H1 (cell line): Measurements from ENCODE around the gene VPS52. TPM values are rescaled to one million over a fixed set of nuclear protein-coding genes. Genes with fewer than 3 reads are reported as not detected.

ENCODE experiments used
- CTCF ChIA-PET: fragments of 300-600 bp; sonication (Branson Sonifier 250); formaldehyde crosslinking; loops from one replicate; lab custom pipeline; 2021; ENCODE audit not compliant: partially characterized antibody; lab: Charles Lee
- POLR2A ChIA-PET: fragments of 300-600 bp; sonication (Branson Sonifier 250); formaldehyde crosslinking; loops from one replicate; lab custom pipeline; 2021; ENCODE audit warnings: inconsistent platforms; ENCODE audit not compliant: partially characterized antibody; lab: Charles Lee
- DNase-seq, 2 experiments: peaks; one replicate each; pipeline versions ENCODE4 v3.0.0 to v3.0.0-alpha.2; 2010 to 2022; ENCODE audit warnings: low spot score in 2 of 2, low read depth in 1 of 2, mixed read lengths in 1 of 2
- FAIRE-seq: peaks from 2 replicates; lab custom pipeline; 2011; peaks lifted over from hg19 to GRCh38; lab: Jason Lieb, UNC
- H2AFZ ChIP-seq: 2 replicates; pipeline ENCODE4 v1.8.1; 2012; ENCODE audit warnings: low read length, inconsistent platforms
- H2AK5ac ChIP-seq: 2 replicates; pipeline ENCODE4 v1.6.1; 2013; ENCODE audit warnings: low read depth, low read length
- H2BK120ac ChIP-seq: replicated peaks from 2 replicates; pipeline ENCODE3; 2013; ENCODE audit warnings: low read depth, low read length, inconsistent platforms
- H2BK12ac ChIP-seq: 2 replicates; pipeline ENCODE4 v1.6.1; 2013; ENCODE audit warnings: low read depth, low read length
- H2BK15ac ChIP-seq: 2 replicates; pipeline ENCODE4 v1.6.1; 2013; ENCODE audit warnings: low read length
- H2BK20ac ChIP-seq: 2 replicates; pipeline ENCODE4 v1.6.1; 2013; ENCODE audit warnings: low read length
- H2BK5ac ChIP-seq: 2 replicates; pipeline ENCODE4 v1.6.1; 2013; ENCODE audit warnings: low read depth, low read length
- H3K14ac ChIP-seq: 2 replicates; pipeline ENCODE4 v1.6.1; 2013; ENCODE audit warnings: inconsistent platforms; ENCODE audit not compliant: insufficient read length
- H3K18ac ChIP-seq: 2 replicates; pipeline ENCODE4 v1.6.1; 2013; ENCODE audit warnings: low read length; ENCODE audit errors: extremely low read depth
- H3K23ac ChIP-seq: 2 replicates; pipeline ENCODE4 v1.6.1; 2013; ENCODE audit warnings: inconsistent platforms; ENCODE audit not compliant: insufficient read length
- H3K23me2 ChIP-seq: 2 replicates; pipeline ENCODE4 v1.6.1; 2013; ENCODE audit warnings: low read depth, low read length
- H3K27ac ChIP-seq: 2 replicates; pipeline ENCODE4 v1.6.1; 2011; ENCODE audit warnings: low read depth, low read length, inconsistent platforms
- H3K27me3 ChIP-seq, 4 experiments: replicated peaks in 1 of 4; 1 replicate in 1 of 4; 2 replicates in 3 of 4; pipeline versions ENCODE4 v1.6.1 to v1.8.1; 2011 to 2013; ENCODE audit warnings: low read length in 3 of 4, mild to moderate bottlenecking in 3 of 4, inconsistent platforms in 2 of 4, mixed read lengths in 2 of 4, moderate library complexity in 1 of 4; ENCODE audit not compliant: control insufficient read depth in 3 of 4, insufficient read depth in 3 of 4; ENCODE audit errors: extremely low read depth in 1 of 4
- H3K36me3 ChIP-seq, 4 experiments: 2 replicates each; pipeline versions ENCODE4 v1.6.1 to v1.8.1; 2011 to 2013; ENCODE audit warnings: mild to moderate bottlenecking in 4 of 4, low read length in 3 of 4, moderate library complexity in 2 of 4, control low read depth in 1 of 4, inconsistent platforms in 1 of 4; ENCODE audit not compliant: insufficient read depth in 4 of 4, control insufficient read depth in 2 of 4
- H3K4ac ChIP-seq: replicated peaks from 2 replicates; pipeline ENCODE3; 2013; ENCODE audit warnings: low read length, low read depth, mixed read lengths, inconsistent platforms; ENCODE audit not compliant: insufficient read length
- H3K4me1 ChIP-seq, 4 experiments: replicated peaks in 1 of 4; 1 replicate in 1 of 4; 2 replicates in 3 of 4; pipeline versions ENCODE4 v1.6.1 to v1.8.1; 2011 to 2013; ENCODE audit warnings: low read length in 3 of 4, inconsistent platforms in 2 of 4, mixed read lengths in 1 of 4; ENCODE audit not compliant: insufficient read depth in 4 of 4, control insufficient read depth in 3 of 4
- H3K4me2 ChIP-seq, 2 experiments: 2 replicates each; pipeline versions ENCODE4 v1.6.1 to v1.8.1; 2011 to 2013; ENCODE audit warnings: low read depth in 2 of 2, low read length in 2 of 2, control low read depth in 1 of 2, inconsistent platforms in 1 of 2, mild to moderate bottlenecking in 1 of 2; ENCODE audit not compliant: insufficient read depth in 1 of 2
- H3K4me3 ChIP-seq, 4 experiments: fragments of 200-600, 300-600 bp in 1 of 4; sonication (generic), shearing (Covaris generic), sonication (Bioruptor Twin) in 1 of 4; 2 replicates each; pipeline versions ENCODE4 v1.5.1 to v1.8.1; 2011 to 2016; ENCODE audit warnings: low read length in 4 of 4, low read depth in 3 of 4, control low read depth in 2 of 4, inconsistent platforms in 2 of 4, mild to moderate bottlenecking in 2 of 4, mixed read lengths in 1 of 4, moderate library complexity in 1 of 4; ENCODE audit not compliant: insufficient read depth in 2 of 4; ENCODE audit errors: extremely low read depth in 1 of 4
- H3K56ac ChIP-seq: replicated peaks from 2 replicates; pipeline ENCODE3; 2013; ENCODE audit warnings: low read depth, mild to moderate bottlenecking, mixed read lengths, low read length, inconsistent platforms; ENCODE audit not compliant: insufficient read length
- H3K79me1 ChIP-seq: 2 replicates; pipeline ENCODE4 v1.6.1; 2013; ENCODE audit warnings: low read depth, low read length, control low read depth
- H3K79me2 ChIP-seq, 2 experiments: 2 replicates each; pipeline versions ENCODE4 v1.6.1 to v1.8.1; 2012 to 2013; ENCODE audit warnings: low read length in 2 of 2, mild to moderate bottlenecking in 2 of 2, inconsistent platforms in 1 of 2; ENCODE audit not compliant: insufficient read depth in 2 of 2, control insufficient read depth in 1 of 2
- H3K9ac ChIP-seq, 4 experiments: replicated peaks in 1 of 4; 1 replicate in 1 of 4; 2 replicates in 3 of 4; pipeline versions ENCODE4 v1.6.1 to v1.8.1; 2011 to 2013; ENCODE audit warnings: low read depth in 3 of 4, low read length in 3 of 4, control low read depth in 2 of 4, mild to moderate bottlenecking in 2 of 4, moderate library complexity in 2 of 4, inconsistent platforms in 1 of 4; ENCODE audit errors: extremely low read depth in 1 of 4
- H3K9me3 ChIP-seq, 2 experiments: 2 replicates each; pipeline versions ENCODE4 v1.6.1 to v1.8.1; 2012 to 2013; ENCODE audit warnings: mild to moderate bottlenecking in 2 of 2, moderate library complexity in 2 of 2, control low read depth in 1 of 2, inconsistent platforms in 1 of 2, low read depth in 1 of 2, low read length in 1 of 2, mixed read lengths in 1 of 2; ENCODE audit not compliant: insufficient read depth in 2 of 2
- H4K20me1 ChIP-seq, 2 experiments: replicated peaks in 1 of 2; 2 replicates each; pipeline versions ENCODE3 to v1.8.1; 2011 to 2013; ENCODE audit warnings: inconsistent platforms in 2 of 2, low read length in 2 of 2, mild to moderate bottlenecking in 1 of 2; ENCODE audit not compliant: insufficient read depth in 2 of 2, control insufficient read depth in 1 of 2
- H4K5ac ChIP-seq: 2 replicates; pipeline ENCODE4 v1.6.1; 2013; ENCODE audit warnings: low read length, low read depth, mixed read lengths, inconsistent platforms; ENCODE audit not compliant: insufficient read length
- H4K8ac ChIP-seq: 2 replicates; pipeline ENCODE4 v1.8.0; 2013; ENCODE audit warnings: mild to moderate bottlenecking, moderate library complexity, low read length, inconsistent platforms; ENCODE audit not compliant: insufficient read depth; ENCODE audit errors: extremely low read depth
- H4K91ac ChIP-seq: replicated peaks from 2 replicates; pipeline ENCODE3; 2013; ENCODE audit warnings: low read length, mixed read lengths, inconsistent platforms; ENCODE audit not compliant: insufficient read length
- ASH2L ChIP-seq: fragments of 200-600, 300-600 bp; sonication (generic); IDR thresholded peaks from one replicate; pipeline ENCODE4 v1.7.1; 2017; ENCODE audit warnings: low read length
- CHD2 ChIP-seq: IDR thresholded peaks from 2 replicates; pipeline ENCODE4 v1.6.1; 2012; ENCODE audit warnings: low read length, improper control_type of control experiment
- FOSL1 ChIP-seq: IDR thresholded peaks from 2 replicates; pipeline ENCODE4 v1.6.1; 2011; ENCODE audit warnings: mild to moderate bottlenecking, low read depth, low read length, moderate library complexity; ENCODE audit not compliant: insufficient read depth
- GTF2F1 ChIP-seq: IDR thresholded peaks from 2 replicates; pipeline ENCODE4 v1.6.1; 2012; ENCODE audit warnings: low read depth, low read length, improper control_type of control experiment, borderline replicate concordance
- KDM1A ChIP-seq: fragments of 200-600, 300-600 bp; sonication (generic); IDR thresholded peaks from 2 replicates; pipeline ENCODE4 v1.7.1; 2016; ENCODE audit warnings: mild to moderate bottlenecking, low read length, borderline replicate concordance
- PHF8 ChIP-seq: fragments of 200-600 bp; sonication (generic); conservative IDR thresholded peaks from 2 replicates; pipeline ENCODE4 v1.7.1; 2012; ENCODE audit warnings: low read depth, mild to moderate bottlenecking, inconsistent platforms, low read length, moderate library complexity
- RAD21 ChIP-seq, 2 experiments: IDR thresholded peaks in 1 of 2; conservative IDR thresholded peaks in 1 of 2; 2 replicates each; pipeline ENCODE4 v1.6.1; 2011; ENCODE audit warnings: low read depth in 2 of 2, low read length in 2 of 2, improper control_type of control experiment in 1 of 2, inconsistent platforms in 1 of 2, mild to moderate bottlenecking in 1 of 2, moderate library complexity in 1 of 2
- SIX5 ChIP-seq: IDR thresholded peaks from 2 replicates; pipeline ENCODE4 v1.6.1; 2011; ENCODE audit warnings: mild to moderate bottlenecking, low read depth, low read length
- TCF12 ChIP-seq: IDR thresholded peaks from 2 replicates; pipeline ENCODE4 v1.6.1; 2011; ENCODE audit warnings: low read depth, mild to moderate bottlenecking, low read length
- USF2 ChIP-seq: IDR thresholded peaks from 2 replicates; pipeline ENCODE4 v1.6.1; 2011; ENCODE audit warnings: low read length, improper control_type of control experiment
- WGBS, 2 experiments: shearing (Covaris generic) in 1 of 2; methylation state at CpG; one replicate each; pipeline versions ENCODE4 v1.1.6 to v1.1.7; 2013 to 2015; ENCODE audit warnings: low lambda C conversion rate in 2 of 2, mixed read lengths in 2 of 2, inconsistent platforms in 1 of 2, low coverage in 1 of 2, missing lambda C conversion rate in 1 of 2; ENCODE audit not compliant: insufficient replicate concordance in 2 of 2, insufficient coverage in 1 of 2, insufficient read length in 1 of 2; ENCODE audit errors: extremely low coverage in 1 of 2, missing lambda C conversion rate in 1 of 2; 5-methylcytosine and 5-hydroxymethylcytosine counted together
- polyA plus RNA-seq, 7 experiments: library from polyadenylated mRNA; depleted of rRNA in 3 of 7; stranded (reverse) in 5 of 7; unstranded in 2 of 7; fragments of >200 nt in 5 of 7; fragments of 200-250 nt in 2 of 7; gene quantifications; 1 replicate in 5 of 7; 2 replicates in 1 of 7; 4 replicates in 1 of 7; pipeline versions ENCODE4 v1.2.1 to v1.2.3, GENCODE V29; 2011 to 2013; ENCODE audit warnings: missing spikeins in 2 of 7, mixed read lengths in 2 of 7
- total RNA-seq: library from RNA; stranded (reverse); fragmentation: NEBNext Ultra II Directional; extraction: Animal tissue kit (Norgen Biotek cat#: 25700); gene quantifications from 2 replicates; pipeline ENCODE4 v1.2.1, GENCODE V29; 2021

The VPS52 gene
- total and polyA plus RNA-seq, 2 of the 8 experiments (the other 6 are each of a cell fraction or from before 2014, with no cell fraction given) = 36.5 to 86.3 TPM

- Histone ChIP-seq H2AFZ (no peak overlapping the region), H3K4ac (no peak overlapping the region), H2AK5ac (no peak overlapping the region), H3K27me3 (peaks cover 32 to 70% (median 63%) of the 10 kb centered on the region in 4 experiments), H3K4me3 (no peak overlapping the region), H3K23me2 (peaks cover 24% of the 10 kb centered on the region; the same call in 1 of the 2 replicates), H2BK12ac (no peak overlapping the region), H3K18ac (no peak overlapping the region), H2BK20ac (no peak overlapping the region), H3K27ac (no peak overlapping the region), H3K4me2 (no peak overlapping the region; a peak in 2 of 4 replicates), H4K91ac (no peak overlapping the region), H3K36me3 (peaks cover 2 to 7% (median 4%) of the 10 kb centered on the region in 4 experiments; a peak in 3 of 8 replicates), H4K20me1 (peaks cover 2 to 16% of the 10 kb centered on the region in 2 experiments), H3K9me3 (no peaks in the 10 kb centered on the region), H3K9ac (no peak overlapping the region), H2BK120ac (no peak overlapping the region), H4K8ac (no peak overlapping the region), H4K5ac (no peak overlapping the region), H3K4me1 (peaks cover 0 to 13% (median 6%) of the 10 kb centered on the region in 4 experiments; a peak in 6 of 7 replicates), H3K79me1 (no peaks in the 10 kb centered on the region; the same call in 1 of the 2 replicates), H3K23ac (no peak overlapping the region), H3K79me2 (no peaks in the 10 kb centered on the region), H3K56ac (no peak overlapping the region), H3K14ac (no peak overlapping the region), H2BK5ac (no peak overlapping the region), H2BK15ac (no peak overlapping the region)
- WGBS, 2 experiments = 48% methylated on average over 18 of the region's 18 CpGs; no CpG with 5 or more reads in 1 of the 2 experiments
- DNase-seq = peak in 1 of 2 experiments; percentile 74
- ChIA-PET POLR2A (interaction anchor here (0.7 to 2.3 kb wide), 11 partner anchors 8 to 241 kb away, joined by 3 to 13 read pairs (median 3); partner anchors contain the start of genes B3GALT4, HSD17B8, RPS18 and VPS52), CTCF (interaction anchor here (0.5 to 6.3 kb wide), 11 partner anchors 14 to 258 kb away, joined by 3 to 60 read pairs (median 3); no protein-coding TSS in a partner anchor)
- no peak for FAIRE-seq
- no peak for TF ChIP-seq GTF2F1
- no peak for TF ChIP-seq SIX5
- TF ChIP-seq ASH2L = no peak
- no peak for TF ChIP-seq PHF8
- no peak for TF ChIP-seq KDM1A
- no peak for TF ChIP-seq FOSL1
- TF ChIP-seq TCF12 = no peak
- no peak for TF ChIP-seq USF2
- no peak for TF ChIP-seq CHD2
- peak; percentile 25 to 28; a peak in 2 of 4 replicates for TF ChIP-seq RAD21 (IDR thresholded peaks at IDR 0.05 in 1 of 2, conservative IDR thresholded peaks at IDR 0.05 in 1 of 2; ENCODE audit: low read depth in 2 of 2, low read length in 2 of 2)
These were observed 59.8 kb downstream of the VPS52 start for GRCh38 chr6:33211666-33212422.
